ENCODE measurements around the gene RAB33B. TPM values are rescaled to one million over a fixed set of nuclear protein-coding genes. Genes with fewer than 3 reads are reported as not detected.

The RAB33B gene
- total RNA-seq, 1 donor from 2014 or later, result 10.1 TPM

DNA sequence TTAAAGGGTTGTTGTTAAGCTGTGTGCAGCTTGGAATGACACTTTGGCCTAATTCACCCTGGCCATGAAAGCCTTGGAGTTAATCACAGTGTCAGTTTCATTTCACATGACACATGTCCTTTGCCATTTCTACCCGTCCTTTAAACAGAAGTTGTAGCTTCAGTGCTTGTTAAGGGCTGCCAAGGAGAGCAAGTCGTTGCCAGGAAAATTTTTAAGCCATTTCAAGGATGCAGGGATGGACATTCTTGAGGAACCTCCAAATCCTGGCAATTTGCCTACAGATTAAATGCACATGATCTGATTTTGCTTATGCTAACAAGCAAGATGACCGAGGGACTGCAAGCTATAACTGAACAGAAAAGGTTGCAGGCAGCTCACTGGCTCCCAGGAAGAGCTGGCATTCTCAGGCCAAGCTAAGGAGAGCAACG, 61.6 kb downstream of the RAB33B start:
- intact Hi-C loops (cut with DNase I), result no loop called here
- TF ChIP-seq CTCF (IDR thresholded peaks at IDR 0.05) (no peak), POLR2AphosphoS5 (IDR thresholded peaks at IDR 0.05; ENCODE audit: insufficient read depth in 1 of 2, low read depth in 1 of 2) (no peak), POLR2A (IDR thresholded peaks at IDR 0.05) (no peak)
- no peak overlapping the region for H3K4me3 ChIP-seq
- no peak for DNase-seq (ENCODE audit: extremely low spot score in 2 of 2)
- H3K27ac ChIP-seq, result no peak overlapping the region
- peaks cover 6% of the 10 kb centered on the region for H3K4me1 ChIP-seq
- no peaks in the 10 kb centered on the region for H3K27me3 ChIP-seq
- no peaks in the 10 kb centered on the region for H3K9me3 ChIP-seq
- peaks cover 0 to 72% of the 10 kb centered on the region in 2 donors for H3K36me3 ChIP-seq

DNA sequence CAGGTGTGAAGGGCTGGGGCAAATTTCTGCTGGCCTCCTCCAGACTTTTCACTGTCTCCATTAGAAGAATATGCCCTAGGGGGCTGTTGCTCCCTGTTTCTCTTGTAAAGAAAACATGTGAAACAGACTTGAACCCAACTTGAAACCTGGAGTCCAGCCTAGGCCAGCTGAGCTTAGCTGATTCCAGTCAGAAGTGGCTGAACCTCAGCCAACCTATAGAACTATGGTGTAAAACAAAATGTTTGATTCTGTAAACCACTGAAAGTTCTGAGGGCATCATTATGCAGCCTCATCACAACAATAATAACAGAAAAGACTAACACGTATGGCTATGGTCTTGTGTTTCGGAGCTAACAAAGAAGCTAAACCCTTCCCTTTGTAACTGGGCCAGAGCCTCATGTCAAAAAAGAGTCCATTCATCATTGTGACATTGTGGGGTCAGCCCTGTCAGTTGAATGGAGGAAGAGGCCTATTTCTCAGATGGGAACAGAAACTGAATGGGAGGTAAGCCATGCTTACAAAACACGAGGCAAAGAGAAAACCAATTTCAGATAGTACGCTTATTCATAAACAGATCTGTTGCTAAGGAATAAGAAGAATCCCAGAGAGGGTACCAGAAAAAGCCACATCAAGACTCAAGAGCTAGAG, 68.0 kb downstream of the RAB33B start:
- intact Hi-C loops (cut with DNase I), result no loop called here
- H3K4me1 ChIP-seq, result peaks cover 14% of the 10 kb centered on the region

DNA sequence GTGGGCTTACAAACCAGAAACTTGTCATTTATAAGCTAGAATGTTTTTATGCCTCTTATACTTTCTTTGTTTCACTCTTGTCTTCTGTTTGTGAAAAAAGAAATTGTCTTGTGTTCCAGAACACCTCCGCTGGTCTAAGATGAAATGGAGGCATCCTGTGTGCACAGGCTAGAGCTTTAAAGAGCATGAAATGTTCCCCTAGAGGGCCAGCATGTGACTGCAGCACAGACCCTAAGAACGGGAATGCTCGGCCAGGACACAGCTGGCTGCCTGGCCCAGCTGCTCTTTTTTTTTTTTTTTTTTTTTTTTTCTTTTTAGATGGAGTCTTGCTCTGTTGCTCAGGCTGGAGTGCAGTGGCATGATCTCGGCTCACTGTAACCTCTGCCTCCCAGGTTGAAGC, 68.5 kb downstream of the RAB33B start:
- no peak for DNase-seq (ENCODE audit: extremely low spot score in 2 of 2)
- H3K36me3 ChIP-seq, result peaks cover 0 to 69% of the 10 kb centered on the region in 2 donors
- TF ChIP-seq POLR2AphosphoS5 (IDR thresholded peaks at IDR 0.05; ENCODE audit: insufficient read depth in 1 of 2, low read depth in 1 of 2) (no peak), POLR2A (IDR thresholded peaks at IDR 0.05) (no peak), CTCF (IDR thresholded peaks at IDR 0.05) (no peak)

More for the DNA sequence above, 68.0 kb downstream of the RAB33B start:
- TF ChIP-seq POLR2A (IDR thresholded peaks at IDR 0.05) (no peak), CTCF (IDR thresholded peaks at IDR 0.05) (no peak), POLR2AphosphoS5 (IDR thresholded peaks at IDR 0.05; ENCODE audit: insufficient read depth in 1 of 2, low read depth in 1 of 2) (no peak)
- no peak overlapping the region for H3K4me3 ChIP-seq
- H3K36me3 ChIP-seq, result peaks cover 0 to 70% of the 10 kb centered on the region in 2 donors
- H3K9me3 ChIP-seq, result no peaks in the 10 kb centered on the region
- H3K27me3 ChIP-seq, result no peaks in the 10 kb centered on the region
- H3K27ac ChIP-seq, result no peak overlapping the region
- no peak for DNase-seq (ENCODE audit: extremely low spot score in 2 of 2)

GRCh38 chr4:139523076-139523475, 69.2 kb downstream of the RAB33B start:
- Histone ChIP-seq H3K27ac (no peak overlapping the region), H3K27me3 (no peaks in the 10 kb centered on the region), H3K4me3 (no peak overlapping the region), H3K36me3 (peaks cover 0 to 66% of the 10 kb centered on the region in 2 donors), H3K9me3 (no peaks in the 10 kb centered on the region), H3K4me1 (peaks cover 14% of the 10 kb centered on the region)
- TF ChIP-seq CTCF (IDR thresholded peaks at IDR 0.05), result no peak
- no peak for TF ChIP-seq POLR2A (IDR thresholded peaks at IDR 0.05)
- no peak for TF ChIP-seq POLR2AphosphoS5 (IDR thresholded peaks at IDR 0.05; ENCODE audit: insufficient read depth in 1 of 2, low read depth in 1 of 2)
- intact Hi-C loops (cut with DNase I), result no loop called here
- no peak for DNase-seq (ENCODE audit: extremely low spot score in 2 of 2)

More for the DNA sequence above, 68.5 kb downstream of the RAB33B start:
- no peak overlapping the region for H3K4me3 ChIP-seq
- intact Hi-C loops (cut with DNase I), result no loop called here
- H3K27ac ChIP-seq, result no peak overlapping the region
- no peaks in the 10 kb centered on the region for H3K9me3 ChIP-seq
- H3K4me1 ChIP-seq, result peaks cover 14% of the 10 kb centered on the region
- no peaks in the 10 kb centered on the region for H3K27me3 ChIP-seq

DNA sequence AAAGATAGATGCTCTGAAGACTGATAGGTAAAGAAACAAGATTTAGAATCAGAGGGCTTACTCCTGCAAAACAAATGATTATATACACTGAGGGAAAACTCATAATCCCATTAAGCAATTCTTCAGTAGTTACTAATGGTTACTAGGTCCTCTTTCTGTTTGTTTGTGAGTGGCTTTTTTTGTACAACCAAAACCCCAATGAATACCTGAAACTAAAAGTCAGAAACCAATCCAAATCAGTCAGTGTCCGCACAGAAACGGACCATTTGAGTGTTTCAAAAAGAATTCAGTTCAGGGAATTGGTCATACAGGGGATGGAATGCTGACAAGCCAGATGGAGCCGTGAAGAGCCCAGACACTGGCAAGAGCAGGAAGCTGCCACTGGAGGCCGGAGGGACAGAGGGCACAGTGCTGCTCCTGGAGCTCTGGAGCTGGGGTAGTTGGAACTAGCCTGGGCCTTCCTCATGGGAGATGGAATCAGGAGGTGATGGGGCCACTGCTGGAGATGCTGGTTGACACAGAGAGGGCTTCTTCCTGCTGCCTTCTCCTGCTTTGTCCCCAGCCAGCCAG, 70.2 kb downstream of the RAB33B start:
- no peak for TF ChIP-seq CTCF (IDR thresholded peaks at IDR 0.05)
- TF ChIP-seq POLR2AphosphoS5 (IDR thresholded peaks at IDR 0.05; ENCODE audit: insufficient read depth in 1 of 2, low read depth in 1 of 2), result no peak
- no peak for TF ChIP-seq POLR2A (IDR thresholded peaks at IDR 0.05)
- H3K9me3 ChIP-seq, result no peaks in the 10 kb centered on the region
- intact Hi-C loops (cut with DNase I), result no loop called here
- H3K27ac ChIP-seq, result no peak overlapping the region
- no peaks in the 10 kb centered on the region for H3K27me3 ChIP-seq
- H3K36me3 ChIP-seq, result peaks cover 0 to 64% of the 10 kb centered on the region in 2 donors
- no peak overlapping the region for H3K4me3 ChIP-seq
- H3K4me1 ChIP-seq, result peaks cover 23% of the 10 kb centered on the region
- no peak for DNase-seq (ENCODE audit: extremely low spot score in 2 of 2)

All from vagina (tissue), 2 donors.